ENCODE data around the gene BTN2A1. TPM values are rescaled to one million over a fixed set of nuclear protein-coding genes. Genes with fewer than 3 reads are reported as not detected.

The BTN2A1 gene
- total RNA-seq, 4 donors from 2014 or later: 6.2 to 9.7 (median 8.1) TPM

- TF ChIP-seq POLR2A (IDR thresholded peaks at IDR 0.05): no peak
- TF ChIP-seq CTCF (IDR thresholded peaks at IDR 0.05 in 4 of 5, conservative IDR thresholded peaks at IDR 0.05 in 1 of 5): no peak
- H3K9me3 ChIP-seq: no peaks in the 10 kb centered on the region
- H3K4me1 ChIP-seq: peaks cover 5% of the 10 kb centered on the region in 2 donors
- no peak overlapping the region for H3K27ac ChIP-seq
- intact Hi-C loops (cut with DNase I; ENCODE audit: low total_unique reads): no loop called here
- no peaks in the 10 kb centered on the region for H3K36me3 ChIP-seq
- in situ Hi-C loops (cut with MboI; ENCODE audit: low sequenced_read_pairs in 4 of 4): no loop called here
- H3K27me3 ChIP-seq: no peaks in the 10 kb centered on the region
- DNase-seq: no peak
- ATAC-seq: no peak
- H3K4me3 ChIP-seq: no peak overlapping the region
These were observed 59.0 kb downstream of the BTN2A1 start for GRCh38 chr6:26516481-26517427.

Other genes starting within 250 kb of the BTN2A1 start
- 1 to 10 TPM; 3.7 to 8.9 (median 4.4) TPM for gene BTN3A2, start 92.8 kb upstream of the BTN2A1 start, total RNA-seq
- gene BTN2A2, start 74.8 kb upstream of the BTN2A1 start, total RNA-seq: 1 to 10 TPM; 1.1 to 4.8 (median 1.5) TPM
- 1 to 10 TPM; 2.5 to 3.5 (median 3.1) TPM for gene BTN3A1, start 55.7 kb upstream of the BTN2A1 start, total RNA-seq
- gene BTN3A3, start 17.5 kb upstream of the BTN2A1 start, total RNA-seq: 1 to 10 TPM; 1.8 to 2.9 (median 2.6) TPM
- not detected for gene BTN1A1, start 42.3 kb downstream of the BTN2A1 start, total RNA-seq
- 10 to 100 TPM; 20.1 to 58.7 (median 28.4) TPM for gene HMGN4, start 80.4 kb downstream of the BTN2A1 start, total RNA-seq
- 10 to 100 TPM in 1 of 4 donors, 1 to 10 TPM in 3; 7.1 to 13.2 (median 9.5) TPM for gene ABT1, start 139.0 kb downstream of the BTN2A1 start, total RNA-seq
- gene ZNF322, start 201.8 kb downstream of the BTN2A1 start, total RNA-seq: 10 to 100 TPM in 1 of 4 donors, 1 to 10 TPM in 3; 5.1 to 10.8 (median 8.7) TPM